ENCODE results near the gene FKBP1A. TPM values are rescaled to one million over a fixed set of nuclear protein-coding genes. Genes with fewer than 3 reads are reported as not detected.

Gene FKBP1A
- total RNA-seq, 1 experiment from 2014 or later: 196 TPM

- Histone ChIP-seq H3K14ac (ENCODE audit: insufficient read depth, low read length) (no peak overlapping the region), H3K4ac (ENCODE audit: low read depth, low read length) (no peak overlapping the region), H2BK12ac (ENCODE audit: insufficient read length, low read depth, low read length) (no peak overlapping the region), H4K20me1 (ENCODE audit: control insufficient read depth, insufficient read depth, insufficient read length) (no peaks in the 10 kb centered on the region), H3K79me2 (ENCODE audit: insufficient read depth, low read length) (no peaks in the 10 kb centered on the region), H3K56ac (ENCODE audit: insufficient read length, low read depth, low read length) (no peak overlapping the region), H2AK5ac (ENCODE audit: insufficient read length, low read length) (no peak overlapping the region), H2AFZ (ENCODE audit: low read length) (no peak overlapping the region), H3K27me3 (ENCODE audit: insufficient read depth, low read length) (no peaks in the 10 kb centered on the region), H3K4me2 (ENCODE audit: insufficient read depth, insufficient read length, low read length) (no peak overlapping the region), H3K4me1 (ENCODE audit: insufficient read depth, low read length) (no peaks in the 10 kb centered on the region), H3K9me3 (ENCODE audit: control insufficient read depth, low read depth, low read length) (peaks cover 11% of the 10 kb centered on the region), H3K23me2 (ENCODE audit: insufficient read length, low read depth, low read length, poor library complexity, severe bottlenecking) (no peaks in the 10 kb centered on the region), H2BK20ac (ENCODE audit: low read depth, low read length, poor library complexity, severe bottlenecking) (no peak overlapping the region), H3K79me1 (ENCODE audit: insufficient read depth, low read depth, low read length, poor library complexity, severe bottlenecking) (no peaks in the 10 kb centered on the region), H4K5ac (ENCODE audit: insufficient read length, low read depth, low read length) (no peak overlapping the region), H4K8ac (replicated peaks; ENCODE audit: insufficient read length, low read depth, low read length) (no peak overlapping the region), H2BK120ac (ENCODE audit: low read depth, low read length, poor library complexity, severe bottlenecking) (no peak overlapping the region), H3K27ac (ENCODE audit: insufficient read length, low read depth, low read length) (no peak overlapping the region), H2BK5ac (ENCODE audit: insufficient read length, low read length) (no peak overlapping the region), H3K9ac (ENCODE audit: extremely low read depth, insufficient read length, low read length) (no peak overlapping the region), H4K91ac (ENCODE audit: insufficient read length, low read depth, low read length) (no peak overlapping the region), H3K18ac (ENCODE audit: insufficient read length, low read depth, low read length) (no peak overlapping the region), H2BK15ac (ENCODE audit: low read depth, low read length) (no peak overlapping the region), H3T11ph (ENCODE audit: low read length) (no peak overlapping the region), H3K23ac (ENCODE audit: insufficient read length, low read depth, low read length) (no peak overlapping the region)
- DNase-seq: no peak
- Mint-ChIP-seq H3K4me1 (peaks cover 17 to 37% of the 10 kb centered on the region in 2 experiments), H3K27ac (no peak overlapping the region), H3K36me3 (ENCODE audit: insufficient read depth in 1 of 3, low read depth in 3 of 3) (peaks cover 19 to 34% (median 21%) of the 10 kb centered on the region in 3 experiments), H3K9me3 (peaks cover 28 to 30% of the 10 kb centered on the region in 2 experiments), H3K4me3 (no peak overlapping the region), H3K27me3 (ENCODE audit: low read depth) (no peaks in the 10 kb centered on the region; the same call in 1 of the 2 replicates)
- TF ChIP-seq, protein P1, sequence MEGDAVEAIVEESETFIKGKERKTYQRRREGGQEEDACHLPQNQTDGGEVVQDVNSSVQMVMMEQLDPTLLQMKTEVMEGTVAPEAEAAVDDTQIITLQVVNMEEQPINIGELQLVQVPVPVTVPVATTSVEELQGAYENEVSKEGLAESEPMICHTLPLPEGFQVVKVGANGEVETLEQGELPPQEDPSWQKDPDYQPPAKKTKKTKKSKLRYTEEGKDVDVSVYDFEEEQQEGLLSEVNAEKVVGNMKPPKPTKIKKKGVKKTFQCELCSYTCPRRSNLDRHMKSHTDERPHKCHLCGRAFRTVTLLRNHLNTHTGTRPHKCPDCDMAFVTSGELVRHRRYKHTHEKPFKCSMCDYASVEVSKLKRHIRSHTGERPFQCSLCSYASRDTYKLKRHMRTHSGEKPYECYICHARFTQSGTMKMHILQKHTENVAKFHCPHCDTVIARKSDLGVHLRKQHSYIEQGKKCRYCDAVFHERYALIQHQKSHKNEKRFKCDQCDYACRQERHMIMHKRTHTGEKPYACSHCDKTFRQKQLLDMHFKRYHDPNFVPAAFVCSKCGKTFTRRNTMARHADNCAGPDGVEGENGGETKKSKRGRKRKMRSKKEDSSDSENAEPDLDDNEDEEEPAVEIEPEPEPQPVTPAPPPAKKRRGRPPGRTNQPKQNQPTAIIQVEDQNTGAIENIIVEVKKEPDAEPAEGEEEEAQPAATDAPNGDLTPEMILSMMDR (conservative IDR thresholded peaks at IDR 0.05): no peak
- WGBS (ENCODE audit: extremely low coverage, insufficient read length, low lambda C conversion rate): no CpG with 5 or more reads among the region's 8 CpGs
Measured at GRCh38 chr20:1436263-1436662, 43.4 kb upstream of the FKBP1A start.

Measured in H9 (cell line).